ENCODE measurements around the gene G3BP1. TPM values are rescaled to one million over a fixed set of nuclear protein-coding genes. Genes with fewer than 3 reads are reported as not detected.

The G3BP1 gene
- total RNA-seq, result 212 and 299 TPM in 2 replicates

DNA sequence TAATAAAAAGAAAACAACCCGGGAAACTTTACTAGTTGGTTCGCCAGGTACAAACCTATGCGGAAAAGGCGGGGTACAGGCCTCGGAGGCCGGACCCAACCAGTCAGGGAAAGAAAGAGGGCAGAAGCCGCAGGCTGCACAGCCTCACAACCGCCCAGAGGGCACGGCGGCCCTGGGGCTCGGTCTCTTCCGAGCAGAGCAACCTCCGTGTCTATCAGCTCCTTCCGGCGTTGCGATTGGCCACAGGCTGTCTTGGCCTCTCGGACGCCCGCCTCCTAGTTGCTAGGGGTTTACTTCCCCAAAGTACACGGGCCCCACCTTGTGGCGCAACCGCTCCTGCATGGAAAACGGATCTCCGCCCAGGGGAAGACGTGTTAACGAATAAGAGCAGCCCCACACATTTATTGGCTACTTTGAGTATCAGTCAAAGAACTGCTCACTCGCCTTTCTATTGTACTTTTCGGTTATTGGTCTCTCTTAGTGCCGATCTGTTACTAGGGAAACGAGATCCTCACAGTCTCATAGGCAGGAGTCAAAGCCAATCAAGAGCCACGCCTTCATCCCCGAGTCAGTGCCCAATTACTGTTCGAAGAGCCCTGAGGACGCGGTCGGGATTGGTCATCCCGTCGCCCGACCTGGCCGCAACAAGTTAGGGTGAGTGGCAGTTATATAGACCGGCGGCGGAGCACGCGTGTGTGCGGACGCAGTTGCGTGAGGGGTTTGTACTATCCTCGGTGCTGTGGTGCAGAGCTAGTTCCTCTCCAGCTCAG, at the start of gene G3BP1:
Gene G3BP1, plus strand, starts transcription at position 696 of the 770 bp plus-strand sequence. CDS start 14,667 bp downstream, outside the sequence.

DNA sequence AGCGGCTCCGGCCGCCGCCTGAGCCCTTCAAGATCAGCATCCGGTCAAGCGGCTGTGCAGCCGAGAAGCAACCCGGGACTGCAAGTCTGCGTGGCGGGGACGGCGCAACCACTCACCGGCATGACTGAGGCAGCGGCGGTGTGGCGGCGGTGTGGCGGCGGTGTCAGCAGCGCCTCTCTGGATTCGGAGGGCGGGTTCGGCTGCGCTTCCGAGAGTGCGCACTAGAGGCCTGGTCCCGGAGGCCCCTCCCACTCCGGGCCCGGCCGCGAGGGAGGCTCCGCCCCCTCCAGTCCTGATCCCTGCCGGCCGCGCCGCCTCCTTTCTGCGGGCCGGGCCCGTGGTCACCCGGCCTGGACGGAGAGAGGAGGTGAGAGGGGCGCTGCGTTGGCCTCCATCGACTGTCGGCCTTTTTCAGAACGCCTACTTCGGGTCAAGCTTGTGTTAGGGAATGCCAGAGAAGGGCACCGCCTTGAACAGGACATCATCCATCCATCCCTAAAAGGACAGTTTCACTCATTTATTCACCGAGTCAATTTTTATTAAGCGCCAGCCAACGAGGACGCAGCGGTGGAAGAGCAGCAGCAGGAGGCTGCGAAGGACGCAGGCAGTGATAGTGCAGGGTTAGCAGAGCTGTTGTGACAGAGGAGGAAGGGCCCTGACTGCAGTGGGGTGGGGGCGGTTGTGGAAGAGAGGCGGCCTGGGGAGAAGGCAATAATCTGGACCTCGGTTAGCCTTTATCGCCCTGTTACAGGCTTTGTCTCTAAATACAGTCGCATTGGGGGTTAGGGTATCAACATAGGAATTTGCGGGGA, 13.1 kb upstream of the G3BP1 start, which contains the start of gene ATOX1:
Gene ATOX1, minus strand, starts transcription at position 202 of the 812 bp plus-strand sequence. Its CDS starts 80 bp downstream, at position 122.

Other genes with a start within 250 kb of the G3BP1 start
- under 0.01 TPM in 1 of 2 replicates, not detected in the other for gene FAT2, start 180.6 kb upstream of the G3BP1 start, total RNA-seq
- gene SPARC, start 85.0 kb upstream of the G3BP1 start, total RNA-seq, result 1,259 and 1,486 TPM in 2 replicates
- 58.5 and 88.5 TPM in 2 replicates for gene ATOX1, start 13.3 kb upstream of the G3BP1 start, total RNA-seq
- not detected in 2 replicates for gene GLRA1, start 152.9 kb downstream of the G3BP1 start, total RNA-seq

Measured in vein endothelial cell (primary cell).